Mammary epithelial cell (primary cell): ENCODE measurements around the gene PAQR7.

Experiments
- EZH2 ChIP-seq: IDR thresholded peaks from 2 replicates; pipeline ENCODE4 v1.6.1; 2012; ENCODE audit warnings: low read length, inconsistent platforms, borderline replicate concordance
- TF ChIP-seq, protein P1 (sequence below), 2 donors: IDR thresholded peaks in 1 of 2; conservative IDR thresholded peaks in 1 of 2; 2 replicates each; pipeline ENCODE4 v1.5.1; 2011 to 2012; ENCODE audit warnings: inconsistent platforms in 2 of 2, low read length in 2 of 2, mild to moderate bottlenecking in 2 of 2, control low read depth in 1 of 2, low read depth in 1 of 2; ENCODE audit not compliant: insufficient read depth in 1 of 2; ENCODE audit errors: extremely low read depth in 1 of 2

DNA sequence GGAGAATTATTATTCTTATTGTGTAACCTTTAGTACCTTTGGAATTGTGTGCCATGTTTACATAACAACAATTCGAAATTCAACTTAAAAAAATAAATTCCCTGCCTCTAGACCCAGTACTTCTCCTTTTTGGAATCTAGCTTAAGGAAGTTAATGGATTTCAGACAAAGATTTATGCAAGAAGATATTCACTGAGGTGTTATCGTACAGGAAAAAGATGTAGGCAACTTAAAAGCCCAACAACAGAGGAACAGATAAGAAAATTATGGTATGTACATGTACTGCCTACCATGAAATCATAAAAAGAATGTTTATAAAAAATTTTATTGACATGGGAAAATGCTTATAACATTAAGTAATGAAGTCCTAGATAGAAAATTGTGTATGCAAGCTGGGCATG is 48.9 kb upstream of the PAQR7 start:
- TF ChIP-seq EZH2: no peak
- TF ChIP-seq, protein P1, sequence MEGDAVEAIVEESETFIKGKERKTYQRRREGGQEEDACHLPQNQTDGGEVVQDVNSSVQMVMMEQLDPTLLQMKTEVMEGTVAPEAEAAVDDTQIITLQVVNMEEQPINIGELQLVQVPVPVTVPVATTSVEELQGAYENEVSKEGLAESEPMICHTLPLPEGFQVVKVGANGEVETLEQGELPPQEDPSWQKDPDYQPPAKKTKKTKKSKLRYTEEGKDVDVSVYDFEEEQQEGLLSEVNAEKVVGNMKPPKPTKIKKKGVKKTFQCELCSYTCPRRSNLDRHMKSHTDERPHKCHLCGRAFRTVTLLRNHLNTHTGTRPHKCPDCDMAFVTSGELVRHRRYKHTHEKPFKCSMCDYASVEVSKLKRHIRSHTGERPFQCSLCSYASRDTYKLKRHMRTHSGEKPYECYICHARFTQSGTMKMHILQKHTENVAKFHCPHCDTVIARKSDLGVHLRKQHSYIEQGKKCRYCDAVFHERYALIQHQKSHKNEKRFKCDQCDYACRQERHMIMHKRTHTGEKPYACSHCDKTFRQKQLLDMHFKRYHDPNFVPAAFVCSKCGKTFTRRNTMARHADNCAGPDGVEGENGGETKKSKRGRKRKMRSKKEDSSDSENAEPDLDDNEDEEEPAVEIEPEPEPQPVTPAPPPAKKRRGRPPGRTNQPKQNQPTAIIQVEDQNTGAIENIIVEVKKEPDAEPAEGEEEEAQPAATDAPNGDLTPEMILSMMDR (conservative IDR thresholded peaks at IDR 0.05 in 1 of 2, IDR thresholded peaks at IDR 0.05 in 1 of 2; ENCODE audit: extremely low read depth in 1 of 2, insufficient read depth in 1 of 2, low read depth in 1 of 2, low read length in 2 of 2): no peak
